Measurements from ENCODE around the gene SYT3.
A peak's percentile ranks its signal among the peaks of the same experiment; 100 is the strongest.

SYT3 gene

GRCh38 chr19:50669302-50670101 lies 29.8 kb upstream of the SYT3 start:
- Histone ChIP-seq H3K27ac (no peak overlapping the region), H3K27me3 (peaks cover 7 to 80% of the 10 kb centered on the region in 2 donors), H3K9me3 (no peaks in the 10 kb centered on the region), H3K4me3 (no peak overlapping the region), H3K4me1 (peaks cover 0 to 27% (median 14%) of the 10 kb centered on the region in 4 donors), H3K36me3 (no peaks in the 10 kb centered on the region)
- peak; percentile 50 to 54 for TF ChIP-seq CTCF (IDR thresholded peaks at IDR 0.05)
- intact Hi-C loops (cut with DNase I; ENCODE audit: low total_unique reads): no loop called here
- no peak for DNase-seq

DNA sequence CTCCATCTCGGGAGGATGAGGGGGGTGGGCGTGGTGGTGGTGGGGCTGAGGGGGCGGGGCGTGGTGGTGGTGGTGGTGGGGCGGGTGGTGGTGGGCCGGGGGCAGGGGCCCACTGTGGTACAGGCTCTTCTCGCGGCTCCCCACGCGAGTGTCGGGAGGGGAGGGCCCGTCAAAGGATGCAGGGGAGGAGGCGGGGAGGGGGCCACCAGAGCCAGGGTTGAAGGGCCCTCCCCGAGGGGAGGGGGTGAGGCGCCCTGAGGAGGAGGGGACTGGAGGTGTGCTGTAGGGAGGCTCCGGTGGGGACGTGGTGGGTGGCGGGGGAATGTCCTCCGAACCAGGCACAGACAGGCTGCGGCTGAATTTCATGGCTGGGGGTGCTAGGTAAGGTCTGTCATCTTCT lies 29.2 kb upstream of the SYT3 start:
- intact Hi-C loops (cut with DNase I; ENCODE audit: low total_unique reads): no loop called here
- DNase-seq: no peak
- Histone ChIP-seq H3K9me3 (no peaks in the 10 kb centered on the region), H3K27ac (no peak overlapping the region), H3K27me3 (peaks cover 7 to 75% of the 10 kb centered on the region in 2 donors), H3K4me3 (no peak overlapping the region), H3K36me3 (no peaks in the 10 kb centered on the region), H3K4me1 (peaks cover 0 to 27% (median 14%) of the 10 kb centered on the region in 4 donors)
- no peak for TF ChIP-seq CTCF (IDR thresholded peaks at IDR 0.05)

DNA sequence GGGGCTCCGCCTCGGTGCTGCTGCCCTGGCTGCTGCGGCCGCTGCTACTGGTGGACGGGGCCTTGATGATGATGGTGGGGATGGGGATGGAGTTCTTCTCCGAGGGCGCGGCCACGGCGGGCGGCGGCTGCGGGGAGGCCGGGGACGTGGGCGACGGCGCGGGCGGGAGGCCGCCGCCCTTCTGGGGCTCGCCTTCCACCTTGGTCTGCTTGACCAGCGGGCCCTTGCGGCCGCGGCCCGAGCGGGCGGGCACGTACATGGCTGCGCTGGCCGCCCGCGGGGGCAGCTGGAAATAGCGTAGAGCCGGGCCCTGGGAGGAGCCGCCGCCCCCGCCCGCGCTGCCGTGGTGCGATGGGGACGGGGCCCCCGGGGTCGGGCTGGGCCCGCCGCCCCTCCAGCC lies 28.7 kb upstream of the SYT3 start:
- DNase-seq: no peak
- Histone ChIP-seq H3K36me3 (no peaks in the 10 kb centered on the region), H3K4me1 (peaks cover 0 to 27% (median 14%) of the 10 kb centered on the region in 4 donors), H3K27me3 (peaks cover 7 to 73% of the 10 kb centered on the region in 2 donors), H3K4me3 (no peak overlapping the region), H3K27ac (no peak overlapping the region), H3K9me3 (no peaks in the 10 kb centered on the region)
- intact Hi-C loops (cut with DNase I; ENCODE audit: low total_unique reads): no loop called here
- TF ChIP-seq CTCF (IDR thresholded peaks at IDR 0.05): no peak

- H3K4me1 ChIP-seq: peaks cover 0 to 27% (median 14%) of the 10 kb centered on the region in 4 donors
- no peak overlapping the region for H3K27ac ChIP-seq
- H3K4me3 ChIP-seq: no peak overlapping the region
- H3K9me3 ChIP-seq: no peaks in the 10 kb centered on the region
- TF ChIP-seq CTCF (IDR thresholded peaks at IDR 0.05): no peak
- peaks cover 7 to 72% of the 10 kb centered on the region in 2 donors for H3K27me3 ChIP-seq
- intact Hi-C loops (cut with DNase I; ENCODE audit: low total_unique reads): no loop called here
- H3K36me3 ChIP-seq: no peaks in the 10 kb centered on the region
- no peak for DNase-seq
Measured at GRCh38 chr19:50667759-50668231, 28.1 kb upstream of the SYT3 start.

DNA sequence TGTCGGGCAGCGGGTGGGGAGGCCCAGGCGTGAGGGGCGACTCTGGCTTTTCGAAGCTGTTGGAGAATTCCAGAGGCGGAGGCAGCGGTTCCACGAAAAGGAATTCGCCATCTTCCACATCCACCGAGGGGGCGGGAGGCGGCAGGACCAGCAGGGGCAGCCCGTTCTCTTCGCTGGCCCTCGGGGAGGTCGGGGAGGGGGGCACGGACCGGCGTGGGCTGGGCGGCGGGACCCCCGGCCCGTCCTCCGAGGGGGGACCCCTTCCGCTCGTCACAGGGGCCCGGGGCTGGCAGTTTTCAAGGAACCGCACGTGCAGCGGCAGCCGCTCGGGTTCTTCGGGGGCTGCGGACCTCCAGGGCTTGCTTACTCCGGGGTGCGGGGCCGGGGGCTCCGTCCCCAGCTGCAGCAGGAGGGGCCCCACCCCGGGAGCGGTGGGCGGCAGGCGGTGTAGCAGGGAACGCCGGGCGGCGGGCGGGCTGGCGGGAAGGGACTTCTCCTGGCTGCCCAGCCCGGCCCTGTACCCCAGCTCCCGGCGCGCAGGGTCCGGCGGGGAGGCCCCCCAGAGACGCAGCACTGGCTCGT lies 27.6 kb upstream of the SYT3 start:
- no peak for DNase-seq
- Histone ChIP-seq H3K4me3 (no peak overlapping the region), H3K4me1 (peaks cover 0 to 27% (median 14%) of the 10 kb centered on the region in 4 donors), H3K27me3 (peaks cover 7 to 72% of the 10 kb centered on the region in 2 donors), H3K27ac (no peak overlapping the region), H3K9me3 (no peaks in the 10 kb centered on the region), H3K36me3 (no peaks in the 10 kb centered on the region)
- intact Hi-C loops (cut with DNase I; ENCODE audit: low total_unique reads): no loop called here
- no peak for TF ChIP-seq CTCF (IDR thresholded peaks at IDR 0.05)

Data from tibial artery (tissue), 4 donors.